Neural progenitor cell (in vitro differentiated cells): ENCODE data around the gene TYRO3. TPM values are rescaled to one million over a fixed set of nuclear protein-coding genes. Genes with fewer than 3 reads are reported as not detected.

Experiments
- DNase-seq: peaks from one replicate; pipeline ENCODE4 v3.0.0-alpha.2; 2016; ENCODE audit warnings: low spot score
- H2AFZ ChIP-seq: fragments of 200-600 bp; sonication (generic); replicated peaks from 2 replicates; pipeline ENCODE4 v1.6.1; 2016; ENCODE audit warnings: antibody characterized with exemption
- H3F3A ChIP-seq: fragments of 200-600 bp; sonication (generic); 2 replicates; pipeline ENCODE4 v1.6.1; 2016; ENCODE audit warnings: antibody characterized with exemption, low read depth
- H3K27ac ChIP-seq: fragments of 200-600 bp; sonication (generic); 2 replicates; pipeline ENCODE4 v1.5.1; 2016; ENCODE audit warnings: mild to moderate bottlenecking
- H3K27me3 ChIP-seq: fragments of 200-600 bp; sonication (generic); 2 replicates; pipeline ENCODE4 v1.6.1; 2016; ENCODE audit warnings: mild to moderate bottlenecking, moderate library complexity
- H3K36me3 ChIP-seq: fragments of 200-600 bp; sonication (generic); 2 replicates; pipeline ENCODE4 v1.5.1; 2016
- H3K4me1 ChIP-seq: fragments of 200-600 bp; sonication (generic); 2 replicates; pipeline ENCODE4 v1.6.1; 2016; ENCODE audit warnings: mixed run types
- H3K4me2 ChIP-seq: fragments of 200-600 bp; sonication (generic); 2 replicates; pipeline ENCODE4 v1.6.1; 2016
- H3K4me3 ChIP-seq: fragments of 200-600 bp; sonication (generic); 2 replicates; pipeline ENCODE4 v1.5.1; 2016
- H3K79me2 ChIP-seq: fragments of 200-600 bp; sonication (generic); 2 replicates; pipeline ENCODE4 v1.6.1; 2016; ENCODE audit warnings: low read depth
- H3K9ac ChIP-seq: fragments of 200-600 bp; sonication (generic); 2 replicates; pipeline ENCODE4 v1.6.1; 2016
- H3K9me3 ChIP-seq: fragments of 200-600 bp; sonication (generic); 2 replicates; pipeline ENCODE4 v1.5.1; 2016; ENCODE audit warnings: low read depth
- H4K20me1 ChIP-seq: fragments of 200-600 bp; sonication (generic); 2 replicates; pipeline ENCODE4 v1.6.1; 2016; ENCODE audit warnings: low read depth
- H3K27ac Mint-ChIP-seq: 3 replicates; pipeline ENCODE4 v1.8.0; 2021; ENCODE audit warnings: mixed read lengths
- H3K27me3 Mint-ChIP-seq: 2 replicates; pipeline ENCODE4 v1.8.0; 2022; ENCODE audit warnings: low read depth, mild to moderate bottlenecking, inconsistent platforms, moderate library complexity, mixed read lengths; ENCODE audit not compliant: insufficient read depth
- H3K36me3 Mint-ChIP-seq: 3 replicates; pipeline ENCODE4 v1.8.0; 2021; ENCODE audit warnings: mixed read lengths
- H3K4me1 Mint-ChIP-seq: 3 replicates; pipeline ENCODE4 v1.8.0; 2021; ENCODE audit warnings: mixed read lengths
- H3K4me3 Mint-ChIP-seq: 3 replicates; pipeline ENCODE4 v1.8.0; 2021; ENCODE audit warnings: mild to moderate bottlenecking, moderate library complexity, mixed read lengths
- H3K9me3 Mint-ChIP-seq: 3 replicates; pipeline ENCODE4 v1.8.0; 2020; ENCODE audit warnings: mixed read lengths
- CTCF ChIP-seq: fragments of 200-600 bp; sonication (generic); IDR thresholded peaks from 2 replicates; pipeline ENCODE4 v1.5.1; 2017; ENCODE audit warnings: antibody characterized with exemption, mild to moderate bottlenecking
- EZH2 ChIP-seq: fragments of 200-600 bp; sonication (generic); IDR thresholded peaks from 2 replicates; pipeline ENCODE4 v1.6.1; 2017; ENCODE audit warnings: antibody characterized with exemption, mild to moderate bottlenecking, moderate library complexity
- EZH2phosphoT487 ChIP-seq: fragments of 200-600 bp; sonication (generic); IDR thresholded peaks from 2 replicates; pipeline ENCODE4 v1.6.1; 2017; ENCODE audit warnings: antibody characterized with exemption
- total RNA-seq: library from RNA; depleted of rRNA; stranded (reverse); fragments of >200 nt; gene quantifications from 2 replicates; pipeline ENCODE4 v1.2.3, GENCODE V29; 2015; ENCODE audit warnings: low replicate concordance

The TYRO3 gene
- total RNA-seq, 1 donor from 2014 or later: 59.1 TPM

DNA sequence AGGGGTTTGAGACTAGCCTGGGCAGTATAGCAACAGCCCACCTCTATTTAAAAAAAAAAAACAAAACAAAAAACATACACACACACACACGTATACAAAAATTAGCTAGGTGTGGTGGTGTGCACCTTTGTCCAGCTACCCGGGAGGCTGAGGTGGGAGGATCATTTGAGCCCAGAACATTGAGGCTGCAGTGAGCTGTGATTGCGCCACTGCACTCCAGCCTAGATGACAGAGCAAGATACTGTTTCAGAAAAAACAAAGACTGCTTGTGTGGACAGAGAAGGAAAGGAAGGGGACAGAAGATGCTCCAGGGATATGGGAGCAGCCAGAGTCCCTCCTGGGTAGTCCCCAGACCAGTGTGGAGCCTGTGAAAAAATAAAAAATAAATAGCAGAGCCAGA, 12.9 kb downstream of the TYRO3 start:
- peaks cover 21% of the 10 kb centered on the region for H3K4me1 Mint-ChIP-seq
- peaks cover 13% of the 10 kb centered on the region for H3K79me2 ChIP-seq
- H3K27me3 Mint-ChIP-seq: peaks cover 7% of the 10 kb centered on the region
- no peaks in the 10 kb centered on the region for H3K9me3 ChIP-seq
- no peaks in the 10 kb centered on the region for H3K9me3 Mint-ChIP-seq
- no peaks in the 10 kb centered on the region for H4K20me1 ChIP-seq
- no peaks in the 10 kb centered on the region for H3K27me3 ChIP-seq
- no peak overlapping the region for H3K4me3 Mint-ChIP-seq
- no peaks in the 10 kb centered on the region for H3K36me3 ChIP-seq
- H3K27ac Mint-ChIP-seq: no peak overlapping the region
- no peak overlapping the region for H3K4me2 ChIP-seq
- no peak overlapping the region for H3K4me3 ChIP-seq
- no peak overlapping the region for H3K9ac ChIP-seq
- peaks cover 25% of the 10 kb centered on the region for H3F3A ChIP-seq
- peaks cover 9% of the 10 kb centered on the region for H3K36me3 Mint-ChIP-seq
- no peak overlapping the region for H3K27ac ChIP-seq
- peaks cover 26% of the 10 kb centered on the region for H3K4me1 ChIP-seq
- no peak overlapping the region for H2AFZ ChIP-seq
- TF ChIP-seq CTCF (no peak), EZH2 (no peak), EZH2phosphoT487 (no peak)
- no peak for DNase-seq

GRCh38 chr15:41572866-41573265, 13.9 kb downstream of the TYRO3 start:
- Histone ChIP-seq H3K36me3 (no peaks in the 10 kb centered on the region), H2AFZ (no peak overlapping the region), H3K9me3 (no peaks in the 10 kb centered on the region), H3K27me3 (no peaks in the 10 kb centered on the region), H3K4me3 (no peak overlapping the region), H3K27ac (no peak overlapping the region), H3K79me2 (peaks cover 9% of the 10 kb centered on the region), H3K9ac (no peak overlapping the region), H4K20me1 (no peaks in the 10 kb centered on the region), H3K4me1 (peaks cover 17% of the 10 kb centered on the region), H3K4me2 (no peak overlapping the region), H3F3A (peaks cover 18% of the 10 kb centered on the region)
- Mint-ChIP-seq H3K27ac (peak overlapping the region; percentile 33), H3K36me3 (peaks cover 9% of the 10 kb centered on the region), H3K4me3 (no peak overlapping the region), H3K27me3 (peaks cover 4% of the 10 kb centered on the region), H3K4me1 (peaks cover 13% of the 10 kb centered on the region), H3K9me3 (no peaks in the 10 kb centered on the region)
- no peak for DNase-seq
- no peak for TF ChIP-seq EZH2
- TF ChIP-seq CTCF: no peak
- no peak for TF ChIP-seq EZH2phosphoT487

DNA sequence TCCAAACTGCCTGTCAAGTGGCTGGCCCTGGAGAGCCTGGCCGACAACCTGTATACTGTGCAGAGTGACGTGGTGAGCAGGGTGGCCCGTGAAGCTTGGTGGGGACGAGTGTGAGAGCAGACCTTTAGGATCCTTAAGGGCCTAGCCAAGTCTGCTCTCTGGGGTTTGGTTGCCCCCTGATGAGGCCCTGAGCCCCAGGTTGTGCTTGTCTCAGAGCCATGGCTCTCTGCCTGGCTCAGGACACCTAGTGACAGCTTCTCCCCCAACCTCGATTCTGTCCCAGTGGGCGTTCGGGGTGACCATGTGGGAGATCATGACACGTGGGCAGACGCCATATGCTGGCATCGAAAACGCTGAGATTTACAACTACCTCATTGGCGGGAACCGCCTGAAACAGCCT, 14.4 kb downstream of the TYRO3 start:
- H3K27me3 ChIP-seq: no peaks in the 10 kb centered on the region
- H3K4me1 Mint-ChIP-seq: peaks cover 8% of the 10 kb centered on the region
- H3K4me3 ChIP-seq: no peak overlapping the region
- H3K9me3 ChIP-seq: no peaks in the 10 kb centered on the region
- H3K4me3 Mint-ChIP-seq: no peak overlapping the region
- H2AFZ ChIP-seq: no peak overlapping the region
- H3K4me1 ChIP-seq: peaks cover 12% of the 10 kb centered on the region
- H3K36me3 Mint-ChIP-seq: peaks cover 9% of the 10 kb centered on the region
- H3K27me3 Mint-ChIP-seq: peaks cover 2% of the 10 kb centered on the region
- H3K4me2 ChIP-seq: no peak overlapping the region
- peaks cover 13% of the 10 kb centered on the region for H3F3A ChIP-seq
- DNase-seq: no peak
- H3K27ac Mint-ChIP-seq: peak overlapping the region; percentile 33
- H3K79me2 ChIP-seq: peaks cover 9% of the 10 kb centered on the region
- H3K36me3 ChIP-seq: no peaks in the 10 kb centered on the region
- H3K9ac ChIP-seq: no peak overlapping the region
- TF ChIP-seq EZH2 (no peak), CTCF (no peak), EZH2phosphoT487 (no peak)
- no peak overlapping the region for H3K27ac ChIP-seq
- H4K20me1 ChIP-seq: no peaks in the 10 kb centered on the region
- no peaks in the 10 kb centered on the region for H3K9me3 Mint-ChIP-seq
